Nephron progenitor cell (in vitro differentiated cells): ENCODE results near the gene RPL21.

Experiments
- DNase-seq: peaks from one replicate; pipeline ENCODE4 v3.0.0; 2021
- H3K27ac Mint-ChIP-seq: 2 replicates; pipeline ENCODE4 v1.8.0; 2021; ENCODE audit warnings: mild to moderate bottlenecking, moderate library complexity, mixed read lengths
- H3K27me3 Mint-ChIP-seq: 2 replicates; pipeline ENCODE4 v1.8.0; 2021; ENCODE audit warnings: mild to moderate bottlenecking, low read depth, mixed read lengths; ENCODE audit not compliant: poor library complexity
- H3K36me3 Mint-ChIP-seq: 2 replicates; pipeline ENCODE4 v1.8.0; 2021; ENCODE audit warnings: low read depth, mixed read lengths
- H3K4me1 Mint-ChIP-seq: 2 replicates; pipeline ENCODE4 v1.8.0; 2021; ENCODE audit warnings: mixed read lengths
- H3K4me3 Mint-ChIP-seq: 2 replicates; pipeline ENCODE4 v1.8.0; 2021; ENCODE audit warnings: mild to moderate bottlenecking, moderate library complexity, mixed read lengths
- H3K9me3 Mint-ChIP-seq: 2 replicates; pipeline ENCODE4 v1.8.0; 2021; ENCODE audit warnings: mild to moderate bottlenecking, moderate library complexity, mixed read lengths
- CTCF ChIP-seq: fragments of 200-600 bp; sonication (generic); IDR thresholded peaks from 2 replicates; pipeline ENCODE4 v1.5.0; 2021; ENCODE audit warnings: antibody characterized with exemption

The RPL21 gene

GRCh38 chr13:27251166-27252091, at the start of gene RPL21:
Gene RPL21, plus strand, starts transcription at chr13:27251558. Its CDS starts 2,219 bp downstream, at chr13:27253777.
- no peak for TF ChIP-seq CTCF
- Mint-ChIP-seq H3K4me3 (peak within 1 kb of the TSS; percentile 99), H3K9me3 (no peaks in the 10 kb centered on the region), H3K27me3 (no peaks in the 10 kb centered on the region), H3K27ac (peak within 1 kb of the TSS; percentile 100), H3K4me1 (peaks cover 37% of the 10 kb centered on the region), H3K36me3 (peaks cover 21% of the 10 kb centered on the region)
- peak; percentile 88 for DNase-seq

DNA sequence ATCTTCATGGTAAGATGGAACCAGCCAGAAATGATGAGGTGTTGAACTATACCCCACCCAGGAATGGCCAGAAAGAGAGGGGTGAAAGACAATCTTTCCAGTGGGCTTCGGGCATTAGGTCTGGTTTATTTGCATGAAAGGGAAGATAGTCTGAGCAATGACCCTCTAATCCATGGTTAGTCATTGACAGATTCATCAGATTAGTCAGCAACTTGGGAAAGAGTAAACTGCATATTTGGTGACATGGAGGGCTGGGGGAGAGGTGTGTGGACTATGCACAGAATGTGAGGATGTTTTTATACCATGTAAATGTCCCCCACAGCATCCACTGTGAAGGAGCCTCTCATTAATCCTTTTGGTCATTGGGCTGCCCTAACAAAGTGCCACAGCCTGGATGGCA, 49.7 kb upstream of the RPL21 start:
- Mint-ChIP-seq H3K27ac (no peak overlapping the region), H3K9me3 (peaks cover 11% of the 10 kb centered on the region), H3K4me3 (no peak overlapping the region), H3K27me3 (peaks cover 9% of the 10 kb centered on the region), H3K4me1 (peaks cover 24% of the 10 kb centered on the region), H3K36me3 (no peaks in the 10 kb centered on the region)
- DNase-seq = no peak
- TF ChIP-seq CTCF = no peak

DNA sequence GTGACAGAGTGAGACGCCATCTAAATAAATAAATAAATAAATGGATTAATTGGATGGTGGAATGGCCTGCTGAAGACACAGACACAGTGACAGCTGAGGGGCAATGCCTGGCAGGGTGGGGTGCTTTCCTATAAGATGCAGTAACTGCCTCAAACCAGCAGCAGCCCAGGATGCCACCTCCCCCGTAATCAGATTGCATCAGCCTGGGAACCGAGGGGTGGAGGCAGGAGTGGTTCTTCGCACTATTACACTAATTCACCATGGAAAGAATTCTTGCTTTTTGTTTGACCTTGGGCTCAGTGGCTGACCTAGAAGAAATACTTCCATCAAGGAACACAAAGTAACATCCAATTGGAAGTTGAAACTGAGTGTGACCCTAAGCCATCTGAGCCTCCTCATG, 48.2 kb upstream of the RPL21 start:
- DNase-seq = no peak
- Mint-ChIP-seq H3K36me3 (no peaks in the 10 kb centered on the region), H3K27me3 (peaks cover 7% of the 10 kb centered on the region)

DNA sequence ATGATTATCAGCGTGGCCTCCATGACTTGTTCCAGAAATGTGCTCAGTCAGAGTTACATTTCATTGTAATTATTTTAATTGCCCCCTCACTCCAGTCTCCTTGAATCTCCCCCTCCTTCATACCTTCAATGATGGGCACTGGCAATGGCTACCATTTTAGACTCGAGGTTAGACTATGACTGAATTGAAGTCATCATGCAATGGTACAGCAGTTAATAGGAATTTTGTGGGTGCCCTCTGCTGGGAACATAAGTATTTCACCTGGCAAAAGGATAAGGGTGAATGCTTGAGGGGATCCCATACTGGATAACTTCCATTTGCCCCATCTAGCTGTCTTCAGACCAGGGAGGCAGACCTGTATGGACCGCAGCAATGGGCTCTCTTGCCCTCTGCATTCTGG, 47.5 kb upstream of the RPL21 start:
- Mint-ChIP-seq H3K27ac (no peak overlapping the region), H3K9me3 (peaks cover 9% of the 10 kb centered on the region), H3K27me3 (peaks cover 8% of the 10 kb centered on the region), H3K4me3 (no peak overlapping the region), H3K4me1 (peaks cover 24% of the 10 kb centered on the region), H3K36me3 (peaks cover 5% of the 10 kb centered on the region)
- no peak for TF ChIP-seq CTCF
- no peak for DNase-seq

More for the DNA sequence above, 48.2 kb upstream of the RPL21 start:
- TF ChIP-seq CTCF = no peak
- Mint-ChIP-seq H3K9me3 (peaks cover 6% of the 10 kb centered on the region), H3K4me1 (peaks cover 24% of the 10 kb centered on the region), H3K27ac (no peak overlapping the region), H3K4me3 (no peak overlapping the region)

DNA sequence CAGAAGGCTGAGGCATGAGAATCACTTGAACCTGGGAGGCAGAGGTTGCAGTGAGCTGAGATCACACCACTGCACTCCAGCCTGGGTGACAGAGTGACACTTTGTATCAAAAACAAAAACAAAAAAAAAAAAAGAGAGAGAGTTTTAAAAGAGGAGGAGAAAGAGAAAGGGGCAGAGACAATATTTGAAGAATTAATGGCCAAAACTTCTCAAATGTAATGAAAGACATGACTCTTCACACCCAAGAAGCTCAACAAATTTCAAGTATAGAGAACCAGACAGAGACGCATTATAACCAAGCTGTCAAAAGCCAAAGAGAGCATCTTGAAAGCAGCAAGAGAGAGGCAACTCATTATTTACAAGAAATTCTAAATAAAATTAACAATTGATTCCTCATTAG, 42.8 kb upstream of the RPL21 start:
- TF ChIP-seq CTCF = no peak
- Mint-ChIP-seq H3K27ac (no peak overlapping the region), H3K36me3 (peaks cover 8% of the 10 kb centered on the region), H3K9me3 (peaks cover 40% of the 10 kb centered on the region), H3K27me3 (peaks cover 4% of the 10 kb centered on the region), H3K4me3 (no peak overlapping the region), H3K4me1 (peaks cover 5% of the 10 kb centered on the region)
- DNase-seq = no peak

DNA sequence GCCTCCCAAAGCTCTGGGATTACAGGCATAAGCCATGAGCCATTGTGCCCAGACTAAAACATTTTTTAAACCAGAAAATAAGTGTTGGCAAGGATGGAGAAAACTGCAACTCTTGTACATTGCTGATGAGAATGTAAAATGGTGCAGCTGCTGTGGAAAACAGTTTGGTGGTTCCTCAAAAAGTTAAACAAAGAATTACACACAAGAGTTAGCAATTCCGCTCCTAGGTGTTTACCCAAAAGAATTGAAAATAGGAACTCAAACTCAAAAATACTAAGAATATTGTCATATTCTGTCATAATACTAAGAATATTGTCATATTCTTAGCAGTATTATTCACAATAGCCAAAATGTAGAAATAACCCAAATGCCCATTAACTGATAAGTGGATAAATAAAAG, 40.1 kb upstream of the RPL21 start:
- no peak for TF ChIP-seq CTCF
- no peak overlapping the region for H3K27ac Mint-ChIP-seq
- DNase-seq = no peak
- peaks cover 8% of the 10 kb centered on the region for H3K36me3 Mint-ChIP-seq
- H3K27me3 Mint-ChIP-seq = peaks cover 4% of the 10 kb centered on the region
- no peaks in the 10 kb centered on the region for H3K4me1 Mint-ChIP-seq
- H3K9me3 Mint-ChIP-seq = peaks cover 40% of the 10 kb centered on the region
- H3K4me3 Mint-ChIP-seq = no peak overlapping the region
